Smooth muscle cell (in vitro differentiated cells): ENCODE data around the gene CFAP91. TPM values are rescaled to one million over a fixed set of nuclear protein-coding genes. Genes with fewer than 3 reads are reported as not detected.

ENCODE experiments used
- DNase-seq: peaks from one replicate; lab custom pipeline; 2025; ENCODE audit not compliant: unreplicated experiment; lab: John Stamatoyannopoulos, UW
- H2AFZ ChIP-seq: fragments of 200-600 bp; sonication (generic); 2 replicates; pipeline ENCODE4 v1.6.0; 2016; ENCODE audit warnings: antibody characterized with exemption, low read depth, mild to moderate bottlenecking
- H3F3A ChIP-seq: fragments of 200-600 bp; sonication (generic); 2 replicates; pipeline ENCODE4 v1.6.0; 2017; ENCODE audit warnings: antibody characterized with exemption, low read depth
- H3K27ac ChIP-seq: fragments of 200-600 bp; sonication (generic); 2 replicates; pipeline ENCODE4 v1.5.1; 2016; ENCODE audit warnings: low read depth, mild to moderate bottlenecking
- H3K27me3 ChIP-seq: fragments of 200-600 bp; sonication (generic); 2 replicates; pipeline ENCODE4 v1.6.1; 2016; ENCODE audit warnings: low read depth, mild to moderate bottlenecking
- H3K36me3 ChIP-seq: fragments of 200-600 bp; sonication (generic); 2 replicates; pipeline ENCODE4 v1.5.1; 2016; ENCODE audit warnings: low read depth
- H3K4me1 ChIP-seq: fragments of 200-600 bp; sonication (generic); 2 replicates; pipeline ENCODE4 v1.5.1; 2016; ENCODE audit warnings: low read depth
- H3K4me2 ChIP-seq: fragments of 200-600 bp; sonication (generic); 2 replicates; pipeline ENCODE4 v1.6.0; 2016; ENCODE audit warnings: mild to moderate bottlenecking
- H3K4me3 ChIP-seq: fragments of 200-600 bp; sonication (generic); 2 replicates; pipeline ENCODE4 v1.5.1; 2016; ENCODE audit warnings: mild to moderate bottlenecking
- H3K79me2 ChIP-seq: fragments of 200-600 bp; sonication (generic); 2 replicates; pipeline ENCODE4 v1.6.0; 2016; ENCODE audit warnings: low read depth, mild to moderate bottlenecking
- H3K9ac ChIP-seq: fragments of 200-600 bp; sonication (generic); 2 replicates; pipeline ENCODE4 v1.6.0; 2016; ENCODE audit warnings: low read depth
- H3K9me3 ChIP-seq: fragments of 200-600 bp; sonication (generic); replicated peaks from 2 replicates; pipeline ENCODE4 v1.5.1; 2016; ENCODE audit warnings: low read depth
- H4K20me1 ChIP-seq: fragments of 200-600 bp; sonication (generic); 2 replicates; pipeline ENCODE4 v1.6.0; 2016; ENCODE audit warnings: low read depth
- WGBS: methylation state at CpG from one replicate; pipeline ENCODE4 v1.1.7; 2016; ENCODE audit warnings: low lambda C conversion rate; 5-methylcytosine and 5-hydroxymethylcytosine counted together
- polyA plus RNA-seq: library from polyadenylated mRNA; unstranded; fragments of >200 nt; fragmentation: Nextera tagmentation; extraction: Ambion mirVana; gene quantifications from 2 replicates; pipeline ENCODE4 v1.2.1, GENCODE V29; 2016
- total RNA-seq: library from RNA; depleted of rRNA; stranded (reverse); fragments of >200 nt; gene quantifications from 2 replicates; pipeline ENCODE4 v1.2.3, GENCODE V29; 2014
- TF ChIP-seq, protein P1 (sequence below): fragments of 200-600 bp; sonication (generic); IDR thresholded peaks from 2 replicates; pipeline ENCODE4 v1.5.1; 2017; ENCODE audit warnings: borderline replicate concordance, mild to moderate bottlenecking, antibody characterized with exemption; ENCODE audit not compliant: insufficient read depth, poor library complexity, severe bottlenecking

CFAP91 gene
- total RNA-seq (0.36 TPM in 1 of 2 replicates, not detected in the other), polyA plus RNA-seq (0.40 TPM in 1 of 2 replicates, not detected in the other)

DNA sequence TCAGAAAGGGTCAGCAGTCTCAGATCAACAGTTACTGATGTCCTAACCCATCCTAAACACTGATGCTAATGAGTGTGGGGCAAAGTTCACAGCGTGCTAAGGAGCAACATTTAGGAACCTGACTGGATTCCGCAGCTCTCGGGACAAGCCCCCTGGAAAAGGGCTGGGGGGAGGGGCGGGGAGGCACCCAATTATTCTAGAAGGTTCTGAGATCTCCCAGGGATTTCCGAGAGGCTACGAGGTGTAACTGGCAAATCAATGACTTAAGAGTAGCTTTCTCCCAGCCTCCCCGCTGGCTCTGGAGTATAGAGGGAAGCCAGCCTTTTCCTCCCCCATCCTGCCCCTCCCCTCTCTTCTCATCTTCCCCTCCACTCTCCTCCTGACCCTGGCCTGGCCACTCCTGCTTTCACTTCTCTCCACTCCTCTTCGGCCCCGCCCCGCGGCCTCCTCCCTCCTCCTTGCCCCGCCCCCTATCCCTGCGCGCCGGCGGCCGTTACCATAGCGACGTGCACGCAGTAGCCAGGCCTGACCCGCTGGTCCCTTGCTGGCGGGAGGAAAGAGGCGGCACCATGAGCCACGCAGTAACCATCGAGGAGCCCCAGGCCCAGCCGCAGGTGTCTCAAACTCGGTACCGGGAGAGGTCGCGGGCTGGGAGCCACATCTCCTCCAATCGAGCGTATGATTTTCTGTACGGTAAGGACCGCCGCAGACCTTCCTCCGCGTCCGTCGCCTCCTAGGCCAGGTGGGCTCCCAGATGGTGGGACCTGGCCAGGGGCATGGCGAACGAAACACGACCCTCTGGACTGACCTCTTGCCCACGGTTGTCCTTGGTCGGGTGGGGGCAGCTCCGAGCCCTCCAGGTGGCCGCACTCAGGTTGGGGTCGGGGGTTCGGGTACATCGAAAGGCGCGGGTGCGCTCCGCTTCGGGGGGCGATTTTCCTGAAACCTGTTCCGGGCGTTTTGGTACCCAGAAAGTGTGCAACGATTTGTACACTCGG is at the start of gene CFAP91:
Gene CFAP91, plus strand, starts transcription at position 493 of the 998 bp plus-strand sequence. Its CDS starts 77 bp downstream, at position 570.
- TF ChIP-seq, protein P1, sequence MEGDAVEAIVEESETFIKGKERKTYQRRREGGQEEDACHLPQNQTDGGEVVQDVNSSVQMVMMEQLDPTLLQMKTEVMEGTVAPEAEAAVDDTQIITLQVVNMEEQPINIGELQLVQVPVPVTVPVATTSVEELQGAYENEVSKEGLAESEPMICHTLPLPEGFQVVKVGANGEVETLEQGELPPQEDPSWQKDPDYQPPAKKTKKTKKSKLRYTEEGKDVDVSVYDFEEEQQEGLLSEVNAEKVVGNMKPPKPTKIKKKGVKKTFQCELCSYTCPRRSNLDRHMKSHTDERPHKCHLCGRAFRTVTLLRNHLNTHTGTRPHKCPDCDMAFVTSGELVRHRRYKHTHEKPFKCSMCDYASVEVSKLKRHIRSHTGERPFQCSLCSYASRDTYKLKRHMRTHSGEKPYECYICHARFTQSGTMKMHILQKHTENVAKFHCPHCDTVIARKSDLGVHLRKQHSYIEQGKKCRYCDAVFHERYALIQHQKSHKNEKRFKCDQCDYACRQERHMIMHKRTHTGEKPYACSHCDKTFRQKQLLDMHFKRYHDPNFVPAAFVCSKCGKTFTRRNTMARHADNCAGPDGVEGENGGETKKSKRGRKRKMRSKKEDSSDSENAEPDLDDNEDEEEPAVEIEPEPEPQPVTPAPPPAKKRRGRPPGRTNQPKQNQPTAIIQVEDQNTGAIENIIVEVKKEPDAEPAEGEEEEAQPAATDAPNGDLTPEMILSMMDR, result no peak
- H3K27me3 ChIP-seq, result peaks cover 10% of the 10 kb centered on the region

DNA sequence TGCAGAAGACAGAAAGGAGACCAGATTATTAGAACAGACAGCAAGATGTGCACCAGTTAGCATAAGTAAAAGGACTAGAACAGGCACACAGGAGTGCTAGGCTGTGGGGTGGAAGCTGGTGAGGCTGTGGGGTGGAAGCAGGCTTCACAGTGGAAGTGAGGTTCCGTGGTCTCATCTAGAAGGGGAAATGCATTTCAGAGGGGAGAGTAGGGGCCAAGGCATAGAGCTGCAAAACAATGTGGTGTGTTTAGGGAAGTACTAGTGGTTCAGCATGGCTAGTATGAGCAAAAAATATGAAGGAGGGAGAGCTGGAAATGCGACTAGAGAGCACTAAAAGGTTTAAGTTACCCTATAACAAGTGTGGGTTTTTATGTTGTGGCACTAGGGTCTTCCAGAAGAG is 48.9 kb upstream of the CFAP91 start:
- H3K4me1 ChIP-seq, result no peaks in the 10 kb centered on the region
- H3K4me3 ChIP-seq, result no peak overlapping the region
- H3F3A ChIP-seq, result no peaks in the 10 kb centered on the region
- TF ChIP-seq, protein P1, result no peak
- no peaks in the 10 kb centered on the region for H3K36me3 ChIP-seq
- H3K9me3 ChIP-seq, result no peaks in the 10 kb centered on the region
- H3K4me2 ChIP-seq, result no peak overlapping the region
- no peaks in the 10 kb centered on the region for H4K20me1 ChIP-seq
- H2AFZ ChIP-seq, result no peak overlapping the region
- H3K79me2 ChIP-seq, result no peaks in the 10 kb centered on the region
- DNase-seq, result no peak
- H3K27ac ChIP-seq, result no peak overlapping the region
- H3K9ac ChIP-seq, result no peak overlapping the region
- H3K27me3 ChIP-seq, result no peaks in the 10 kb centered on the region
- 50% methylated on average over 2 of the region's 2 CpGs for WGBS

More for the DNA sequence above, at the start of gene CFAP91:
- peaks cover 14% of the 10 kb centered on the region for H3K4me1 ChIP-seq
- H3K79me2 ChIP-seq, result no peaks in the 10 kb centered on the region
- H3K4me3 ChIP-seq, result peak within 1 kb of the TSS; percentile 57
- no peak within 1 kb of the TSS for H3K27ac ChIP-seq
- peak; percentile 82 for DNase-seq
- H3K36me3 ChIP-seq, result no peaks in the 10 kb centered on the region
- 14% methylated on average over 41 of the region's 59 CpGs for WGBS
- H4K20me1 ChIP-seq, result no peaks in the 10 kb centered on the region
- peak within 1 kb of the TSS; percentile 90 for H3K4me2 ChIP-seq
- no peak within 1 kb of the TSS for H3K9ac ChIP-seq
- H2AFZ ChIP-seq, result peak within 1 kb of the TSS; percentile 95
- no peaks in the 10 kb centered on the region for H3F3A ChIP-seq
- H3K9me3 ChIP-seq, result no peaks in the 10 kb centered on the region

DNA sequence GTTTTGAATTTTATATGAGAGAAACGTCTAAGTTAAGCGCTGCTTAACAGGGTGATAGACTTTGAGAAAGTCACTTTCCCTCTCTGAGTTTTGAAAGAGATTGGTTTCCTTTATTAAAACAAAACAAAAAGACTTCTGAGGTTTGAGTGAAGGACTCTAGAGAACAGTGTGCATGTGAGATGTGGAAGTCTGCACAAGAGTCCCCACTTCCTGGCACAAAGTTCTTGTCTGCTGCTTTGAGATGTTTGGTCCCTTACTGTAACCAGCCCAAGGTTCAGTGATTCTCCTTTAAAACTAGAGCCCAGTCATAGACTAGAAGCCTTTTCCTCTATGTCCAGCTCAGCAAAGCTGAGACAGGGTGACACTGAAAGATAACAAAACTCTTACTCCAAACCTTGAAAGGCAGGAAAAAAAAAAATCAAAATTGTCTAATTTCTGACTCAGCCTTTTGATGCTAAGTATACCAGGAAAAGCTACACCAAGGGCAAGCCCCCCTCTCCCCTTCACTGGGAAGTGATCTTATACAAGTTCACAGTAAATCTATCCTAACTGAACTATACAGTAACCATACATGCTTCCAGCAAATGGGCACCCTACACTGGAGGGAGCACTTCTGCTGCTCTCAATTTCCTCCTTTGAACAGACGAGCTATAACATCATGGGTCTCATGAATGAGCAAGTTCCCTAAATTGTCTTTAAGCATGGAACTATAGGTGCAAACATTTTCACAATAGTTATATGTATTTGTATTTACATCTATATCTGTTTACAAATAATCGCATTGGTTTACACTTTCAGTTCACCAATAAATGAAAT is 44.7 kb upstream of the CFAP91 start:
- no peak overlapping the region for H3K4me2 ChIP-seq
- H3K4me1 ChIP-seq, result no peaks in the 10 kb centered on the region
- no peak overlapping the region for H3K9ac ChIP-seq
- H4K20me1 ChIP-seq, result no peaks in the 10 kb centered on the region
- no peak overlapping the region for H3K4me3 ChIP-seq
- no peaks in the 10 kb centered on the region for H3K79me2 ChIP-seq
- WGBS, result 91% methylated on average over 4 of the region's 4 CpGs
- no peaks in the 10 kb centered on the region for H3K9me3 ChIP-seq
- TF ChIP-seq, protein P1, result no peak
- H3K36me3 ChIP-seq, result no peaks in the 10 kb centered on the region
- H3K27ac ChIP-seq, result no peak overlapping the region
- H3K27me3 ChIP-seq, result no peaks in the 10 kb centered on the region
- no peak for DNase-seq
- no peaks in the 10 kb centered on the region for H3F3A ChIP-seq
- H2AFZ ChIP-seq, result no peak overlapping the region
